ENCODE measurements around the gene APP. TPM values are rescaled to one million over a fixed set of nuclear protein-coding genes. Genes with fewer than 3 reads are reported as not detected.

APP gene
- total RNA-seq, 2 donors from 2014 or later: 506 to 721 TPM

GRCh38 chr21:25997788-25998611 is 172.6 kb downstream of the APP start:
- intact Hi-C loops (cut with DNase I): loop anchor here (10.0 kb wide), 1 partner anchor 113 kb away; no protein-coding TSS in a partner anchor
- no peaks in the 10 kb centered on the region for H3K27me3 ChIP-seq
- H3K9ac ChIP-seq (ENCODE audit: low read depth in 2 of 2, low read length in 2 of 2): peak overlapping the region in 1 of 2 donors; percentile 52
- H3K9me3 ChIP-seq: no peaks in the 10 kb centered on the region
- no peak overlapping the region for H3K4me3 ChIP-seq
- H3K4me1 ChIP-seq: peaks cover 4% of the 10 kb centered on the region
- TF ChIP-seq CTCF (IDR thresholded peaks at IDR 0.05): no peak
- H3K27ac ChIP-seq: peak overlapping the region; percentile 42
- H3K36me3 ChIP-seq: no peaks in the 10 kb centered on the region
- DNase-seq: peak; percentile 64

GRCh38 chr21:25995278-25995677 is 175.3 kb downstream of the APP start:
- H3K9me3 ChIP-seq: no peaks in the 10 kb centered on the region
- H3K9ac ChIP-seq (ENCODE audit: low read depth in 2 of 2, low read length in 2 of 2): no peak overlapping the region
- no peak overlapping the region for H3K4me3 ChIP-seq
- no peaks in the 10 kb centered on the region for H3K27me3 ChIP-seq
- no peaks in the 10 kb centered on the region for H3K36me3 ChIP-seq
- DNase-seq: no peak
- TF ChIP-seq CTCF (IDR thresholded peaks at IDR 0.05): no peak
- intact Hi-C loops (cut with DNase I): loop anchor here (10.0 kb wide), 1 partner anchor 110 kb away; no protein-coding TSS in a partner anchor
- H3K27ac ChIP-seq: no peak overlapping the region
- H3K4me1 ChIP-seq: no peaks in the 10 kb centered on the region

- Histone ChIP-seq H3K4me1 (no peaks in the 10 kb centered on the region), H3K9ac (ENCODE audit: low read depth in 2 of 2, low read length in 2 of 2) (no peak overlapping the region), H3K27me3 (no peaks in the 10 kb centered on the region), H3K4me3 (no peak overlapping the region), H3K36me3 (no peaks in the 10 kb centered on the region), H3K9me3 (no peaks in the 10 kb centered on the region), H3K27ac (no peak overlapping the region)
- TF ChIP-seq CTCF (IDR thresholded peaks at IDR 0.05): no peak
- no peak for DNase-seq
- intact Hi-C loops (cut with DNase I): loop anchor here (10.0 kb wide), 1 partner anchor 110 kb away; no protein-coding TSS in a partner anchor
Measured at GRCh38 chr21:25994758-25995163, 175.8 kb downstream of the APP start.

- Histone ChIP-seq H3K4me3 (no peak overlapping the region), H3K4me1 (no peaks in the 10 kb centered on the region), H3K27me3 (no peaks in the 10 kb centered on the region), H3K36me3 (no peaks in the 10 kb centered on the region), H3K9me3 (no peaks in the 10 kb centered on the region), H3K9ac (ENCODE audit: low read depth in 2 of 2, low read length in 2 of 2) (no peak overlapping the region), H3K27ac (no peak overlapping the region)
- DNase-seq: no peak
- intact Hi-C loops (cut with DNase I): no loop called here
- no peak for TF ChIP-seq CTCF (IDR thresholded peaks at IDR 0.05)
Measured at GRCh38 chr21:25988738-25989137, 181.8 kb downstream of the APP start.

- Histone ChIP-seq H3K27ac (no peak overlapping the region), H3K36me3 (no peaks in the 10 kb centered on the region), H3K9ac (ENCODE audit: low read depth in 2 of 2, low read length in 2 of 2) (no peak overlapping the region), H3K9me3 (no peaks in the 10 kb centered on the region), H3K4me1 (no peaks in the 10 kb centered on the region), H3K4me3 (no peak overlapping the region), H3K27me3 (no peaks in the 10 kb centered on the region)
- DNase-seq: no peak
- TF ChIP-seq CTCF (IDR thresholded peaks at IDR 0.05): no peak
- intact Hi-C loops (cut with DNase I): no loop called here
Measured at GRCh38 chr21:25987531-25987930, 183.0 kb downstream of the APP start.

All from colonic mucosa (tissue), 4 donors.